ENCODE measurements around the gene DLGAP1.

DNA sequence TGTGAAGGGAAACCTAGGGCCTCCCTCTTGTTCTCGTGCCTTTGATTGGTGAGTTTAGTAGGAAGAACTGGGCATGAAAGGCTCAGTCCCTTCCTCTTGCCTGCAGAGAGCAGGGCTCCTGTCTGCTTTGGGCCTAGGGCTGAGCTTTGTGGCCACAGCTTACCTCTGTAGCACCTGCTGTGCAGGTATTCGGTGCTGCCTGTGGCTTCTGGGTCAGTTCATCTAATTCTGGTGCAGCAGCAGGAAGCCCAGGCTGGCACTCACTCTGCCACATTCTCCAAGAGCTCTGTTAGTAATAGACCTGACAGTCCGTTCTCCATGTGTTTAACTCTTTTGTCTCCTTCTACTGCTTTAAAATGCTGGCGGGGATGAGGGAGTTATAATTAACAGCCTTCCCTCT is 96.5 kb downstream of the DLGAP1 start:
- no peak for TF ChIP-seq MYC (IDR thresholded peaks at IDR 0.05; ENCODE audit: low read depth, low read length)
- TF ChIP-seq, protein P1, sequence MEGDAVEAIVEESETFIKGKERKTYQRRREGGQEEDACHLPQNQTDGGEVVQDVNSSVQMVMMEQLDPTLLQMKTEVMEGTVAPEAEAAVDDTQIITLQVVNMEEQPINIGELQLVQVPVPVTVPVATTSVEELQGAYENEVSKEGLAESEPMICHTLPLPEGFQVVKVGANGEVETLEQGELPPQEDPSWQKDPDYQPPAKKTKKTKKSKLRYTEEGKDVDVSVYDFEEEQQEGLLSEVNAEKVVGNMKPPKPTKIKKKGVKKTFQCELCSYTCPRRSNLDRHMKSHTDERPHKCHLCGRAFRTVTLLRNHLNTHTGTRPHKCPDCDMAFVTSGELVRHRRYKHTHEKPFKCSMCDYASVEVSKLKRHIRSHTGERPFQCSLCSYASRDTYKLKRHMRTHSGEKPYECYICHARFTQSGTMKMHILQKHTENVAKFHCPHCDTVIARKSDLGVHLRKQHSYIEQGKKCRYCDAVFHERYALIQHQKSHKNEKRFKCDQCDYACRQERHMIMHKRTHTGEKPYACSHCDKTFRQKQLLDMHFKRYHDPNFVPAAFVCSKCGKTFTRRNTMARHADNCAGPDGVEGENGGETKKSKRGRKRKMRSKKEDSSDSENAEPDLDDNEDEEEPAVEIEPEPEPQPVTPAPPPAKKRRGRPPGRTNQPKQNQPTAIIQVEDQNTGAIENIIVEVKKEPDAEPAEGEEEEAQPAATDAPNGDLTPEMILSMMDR (IDR thresholded peaks at IDR 0.05; ENCODE audit: low read depth, low read length), result no peak

All from NB4 (cell line).